GM03348 (cell line): ENCODE data around the gene DGCR8.

Experiments
- DNase-seq: peaks from one replicate; pipeline ENCODE4 v3.0.0; 2012; ENCODE audit warnings: low spot score

DGCR8 gene

DNA sequence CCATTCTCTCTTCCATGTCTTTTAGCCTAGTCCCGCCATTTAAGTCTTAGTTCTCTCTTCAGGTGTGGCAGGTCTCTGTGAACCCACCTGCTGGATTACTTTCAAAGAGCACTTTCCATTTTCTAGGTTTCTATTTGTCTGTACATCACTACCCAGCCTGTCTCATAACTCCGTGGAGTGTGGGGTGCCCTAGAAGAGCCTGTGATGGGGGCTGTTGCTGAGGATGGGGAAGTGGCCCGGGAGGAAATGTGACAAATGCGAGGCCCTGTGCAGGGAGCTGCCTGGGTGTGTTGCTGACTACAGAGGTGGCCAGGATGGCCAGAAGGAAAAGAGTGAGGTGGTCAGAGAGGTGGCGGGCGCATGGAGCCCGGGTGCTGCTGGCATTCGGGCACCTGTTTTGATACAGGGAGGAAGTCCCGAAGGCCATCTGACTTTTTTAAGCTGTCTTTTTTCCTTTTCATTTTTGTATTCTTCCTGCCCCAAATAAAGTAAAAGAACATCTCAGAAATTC, 10.7 kb downstream of the DGCR8 start:
- DNase-seq = no peak

GRCh38 chr22:20091690-20092476, 11.8 kb downstream of the DGCR8 start:
- no peak for DNase-seq

GRCh38 chr22:20092477-20092854, 12.4 kb downstream of the DGCR8 start:
- DNase-seq = no peak

GRCh38 chr22:20093418-20094196, 13.6 kb downstream of the DGCR8 start:
- no peak for DNase-seq

DNA sequence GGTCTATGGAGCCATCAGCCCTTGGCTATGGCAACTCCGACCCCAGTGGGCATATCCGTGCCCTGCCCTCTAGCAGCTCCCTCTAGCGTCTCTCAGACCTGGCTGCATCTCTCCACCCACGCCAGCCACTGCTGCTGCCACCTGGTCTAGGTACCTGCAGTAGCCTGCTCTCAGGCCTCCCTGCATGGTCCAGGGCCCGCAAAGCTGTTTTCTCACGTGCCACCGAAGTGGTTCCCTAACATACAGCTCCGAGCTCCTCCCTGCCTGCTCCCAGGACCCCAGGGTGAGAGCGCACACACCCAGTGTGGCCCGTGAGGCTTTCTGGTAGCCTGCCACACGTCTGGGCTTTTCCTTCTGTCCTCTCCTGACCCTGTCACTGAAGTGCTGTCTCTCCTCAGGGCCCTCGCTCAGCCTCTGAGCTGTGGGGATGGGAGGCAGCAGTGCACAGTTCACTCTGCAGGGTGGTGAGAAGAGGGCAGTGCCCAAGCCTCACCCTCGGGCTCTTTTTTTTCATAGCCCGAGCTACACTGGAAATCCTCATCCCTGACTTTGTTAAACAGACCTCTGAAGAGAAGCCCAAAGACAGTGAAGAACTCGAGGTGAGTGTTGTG, 14.3 kb downstream of the DGCR8 start:
- no peak for DNase-seq

DNA sequence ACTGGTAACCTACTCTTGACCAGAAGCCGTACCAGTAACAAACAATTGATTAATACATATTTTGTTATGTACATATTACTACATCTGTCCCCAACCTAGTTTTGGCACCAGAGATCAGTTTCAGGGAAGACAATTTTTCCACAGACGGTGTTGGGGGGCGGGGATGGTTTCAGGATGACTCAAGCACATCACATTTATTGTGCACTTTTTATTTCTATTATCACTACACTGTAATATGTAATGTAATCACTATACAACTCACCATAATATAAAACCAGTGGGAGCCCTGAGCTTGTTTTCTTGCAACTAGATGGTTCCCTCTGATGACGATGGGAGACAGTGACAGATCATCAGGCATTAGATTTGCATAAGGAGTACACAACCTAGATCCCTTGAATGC, 15.5 kb downstream of the DGCR8 start:
- DNase-seq = no peak

DNA sequence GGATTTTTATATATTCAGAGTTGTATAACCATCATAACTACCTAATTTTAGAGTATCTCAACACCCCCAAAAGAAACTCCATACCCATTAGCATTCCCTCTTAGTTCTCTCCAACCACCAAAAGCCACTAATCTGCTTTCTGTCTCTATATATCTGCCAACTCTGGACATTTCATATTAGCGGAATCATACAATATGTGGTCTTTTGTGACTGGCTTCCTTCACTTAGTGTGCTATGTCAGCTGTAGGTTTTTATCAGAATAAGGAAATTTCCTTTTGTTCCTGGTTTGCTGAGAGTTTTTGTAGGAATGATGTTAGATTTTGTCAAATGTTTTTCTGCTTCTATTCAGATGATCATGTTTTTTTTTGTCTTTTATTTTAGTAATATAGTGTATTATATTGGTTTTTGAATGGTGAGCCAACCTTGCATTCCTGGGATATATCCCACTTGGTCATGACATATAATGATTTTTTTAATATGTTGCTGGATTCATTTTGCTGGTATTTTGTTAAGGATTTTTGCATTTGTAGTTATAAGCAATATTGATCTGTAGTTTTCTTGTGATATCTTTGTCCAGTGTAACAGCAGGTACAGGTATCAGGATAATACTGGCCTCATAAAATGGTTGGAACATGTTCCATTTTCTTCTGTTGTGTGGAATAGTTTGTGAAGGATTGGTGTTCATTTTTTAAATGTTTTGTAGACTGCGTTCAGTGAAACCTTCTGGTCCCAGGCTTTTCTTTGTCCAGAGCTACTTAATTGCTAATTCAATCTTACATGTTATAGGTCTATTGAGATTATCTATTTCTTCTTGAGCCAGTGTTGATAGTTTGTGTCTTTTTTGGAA, 16.8 kb downstream of the DGCR8 start:
- no peak for DNase-seq

- DNase-seq = no peak
Observed at GRCh38 chr22:20099099-20099711, 19.2 kb downstream of the DGCR8 start.

DNA sequence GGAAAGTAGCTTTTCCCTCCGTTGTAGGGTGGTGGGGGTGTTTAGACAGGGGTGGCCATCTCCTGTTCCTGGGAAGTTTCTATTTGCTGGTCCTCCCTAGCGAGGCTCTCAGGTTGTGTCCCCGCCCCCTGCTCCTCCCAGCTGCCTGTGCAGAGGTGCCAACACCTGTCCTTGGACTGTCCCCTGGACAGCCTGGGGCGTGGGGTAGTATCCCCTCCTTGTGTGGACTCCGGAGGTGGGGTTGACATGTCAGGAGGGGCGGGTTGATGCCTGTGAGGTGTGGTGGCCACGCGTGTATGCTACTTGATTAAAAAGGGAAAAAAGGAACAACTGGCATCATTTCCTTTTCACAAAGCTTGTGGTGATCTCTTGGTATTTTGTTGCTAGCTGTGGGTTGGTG, 21.6 kb downstream of the DGCR8 start:
- no peak for DNase-seq

GRCh38 chr22:20102203-20102780, 22.3 kb downstream of the DGCR8 start:
- no peak for DNase-seq

GRCh38 chr22:20105456-20106204, 25.6 kb downstream of the DGCR8 start:
- no peak for DNase-seq

GRCh38 chr22:20106205-20106848, 26.3 kb downstream of the DGCR8 start:
- no peak for DNase-seq

- DNase-seq = no peak
Observed at GRCh38 chr22:20106849-20107237, 26.8 kb downstream of the DGCR8 start.

GRCh38 chr22:20107471-20107901, 27.4 kb downstream of the DGCR8 start:
- no peak for DNase-seq

GRCh38 chr22:20107951-20108756, 28.1 kb downstream of the DGCR8 start:
- no peak for DNase-seq

DNA sequence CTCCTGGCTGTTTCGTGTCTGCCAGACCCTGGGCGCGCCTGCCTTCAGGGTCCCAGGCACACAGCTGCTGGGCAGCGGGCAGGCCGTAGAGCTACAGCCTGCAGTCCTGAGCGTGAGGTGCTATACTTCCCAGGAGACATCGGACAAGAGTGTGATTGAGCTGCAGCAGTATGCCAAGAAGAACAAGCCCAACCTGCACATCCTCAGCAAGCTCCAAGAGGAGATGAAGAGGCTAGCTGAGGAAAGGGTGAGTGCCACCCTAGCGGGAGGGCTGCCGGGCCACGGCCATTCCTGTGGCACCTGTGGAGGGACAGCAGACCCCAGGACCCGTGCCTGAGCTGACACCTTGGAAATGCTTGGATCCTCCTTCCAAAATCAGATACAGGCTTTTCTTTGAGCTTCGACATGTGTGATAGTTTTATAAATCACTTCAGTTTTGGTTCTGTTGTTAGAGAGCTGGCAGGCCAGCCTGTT, 28.8 kb downstream of the DGCR8 start:
- no peak for DNase-seq

DNA sequence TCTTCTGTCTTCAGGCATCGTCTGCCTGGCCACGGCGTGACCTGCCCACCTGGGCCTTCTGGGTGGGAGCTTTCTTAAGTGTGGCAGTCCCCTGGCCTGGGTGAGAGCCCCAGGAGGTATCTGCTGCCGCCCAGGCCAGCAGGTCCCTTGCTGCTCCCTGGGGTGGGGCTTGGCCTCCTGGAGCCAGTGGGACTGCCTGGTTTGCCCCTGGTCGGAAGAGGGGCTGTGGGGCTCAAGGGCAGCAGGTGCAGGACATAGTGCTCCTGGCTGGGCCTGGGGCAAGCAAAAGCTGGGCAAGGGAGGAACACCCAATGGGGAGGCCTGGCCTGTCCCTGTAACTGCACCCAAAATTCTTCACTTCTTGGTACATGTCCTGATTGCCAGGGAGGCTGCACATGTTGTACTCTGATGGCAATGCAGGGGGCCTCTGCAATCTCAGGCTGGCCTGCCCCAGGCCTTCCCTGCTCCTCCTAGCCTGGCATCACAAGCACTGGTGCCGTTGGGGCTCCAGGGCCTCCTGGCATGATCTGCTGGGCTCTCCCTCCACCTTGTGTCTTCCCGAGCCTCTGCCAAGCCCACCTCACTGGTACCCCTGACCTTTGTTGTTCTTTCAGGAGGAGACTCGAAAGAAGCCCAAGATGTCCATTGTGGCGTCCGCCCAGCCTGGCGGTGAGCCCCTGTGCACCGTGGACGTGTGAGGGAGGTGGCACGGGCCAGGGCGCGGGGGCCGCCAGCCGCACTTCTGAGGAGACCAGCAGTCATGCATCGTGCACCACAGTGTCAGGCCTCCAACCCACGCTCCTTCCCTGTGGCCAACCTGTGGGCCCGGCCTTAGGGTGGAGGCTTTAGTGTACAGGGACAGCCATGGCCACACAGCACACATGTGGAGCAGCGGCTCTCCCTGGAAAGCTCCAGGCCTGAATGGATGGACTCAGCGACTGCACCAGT, 29.6 kb downstream of the DGCR8 start:
- no peak for DNase-seq
